NCI-H2081 treated with DMSO at 0.1 percent for 48 hours (cell line): ENCODE measurements around the gene CAMK2B.

Source experiments
- DNase-seq: peaks from one replicate; lab custom pipeline; 2025; lab: John Stamatoyannopoulos, UW

Gene CAMK2B

GRCh38 chr7:44256459-44256858 is 68.9 kb downstream of the CAMK2B start:
- DNase-seq = no peak

GRCh38 chr7:44251881-44252280 is 73.5 kb downstream of the CAMK2B start:
- DNase-seq = no peak

GRCh38 chr7:44251269-44251668 is 74.1 kb downstream of the CAMK2B start:
- no peak for DNase-seq

- DNase-seq = no peak
Measured at GRCh38 chr7:44249639-44250234, 75.7 kb downstream of the CAMK2B start.

- no peak for DNase-seq
Measured at GRCh38 chr7:44247868-44248651, 77.3 kb downstream of the CAMK2B start.

- no peak for DNase-seq
Measured at GRCh38 chr7:44246396-44247113, 78.8 kb downstream of the CAMK2B start.

- no peak for DNase-seq
Measured at GRCh38 chr7:44244282-44244681, 81.1 kb downstream of the CAMK2B start.

- no peak for DNase-seq
Measured at GRCh38 chr7:44242091-44242490, 83.3 kb downstream of the CAMK2B start.

- DNase-seq = peak; percentile 39
Measured at GRCh38 chr7:44240983-44241510, 84.3 kb downstream of the CAMK2B start.

- DNase-seq = no peak
Measured at GRCh38 chr7:44240376-44240775, 85.0 kb downstream of the CAMK2B start.

- DNase-seq = no peak
Measured at GRCh38 chr7:44239361-44239760, 86.0 kb downstream of the CAMK2B start.

GRCh38 chr7:44238116-44238695 is 87.2 kb downstream of the CAMK2B start:
- DNase-seq = no peak

- no peak for DNase-seq
Measured at GRCh38 chr7:44237696-44238095, 87.7 kb downstream of the CAMK2B start.

GRCh38 chr7:44236333-44236728 is 89.1 kb downstream of the CAMK2B start:
- DNase-seq = no peak

GRCh38 chr7:44235582-44236332 is 89.6 kb downstream of the CAMK2B start:
- DNase-seq = no peak

- no peak for DNase-seq
Measured at GRCh38 chr7:44235066-44235465, 90.3 kb downstream of the CAMK2B start.

- no peak for DNase-seq
Measured at GRCh38 chr7:44232901-44233715, 92.3 kb downstream of the CAMK2B start.

- DNase-seq = no peak
Measured at GRCh38 chr7:44232396-44232795, 93.0 kb downstream of the CAMK2B start.

GRCh38 chr7:44231088-44231487 is 94.3 kb downstream of the CAMK2B start:
- DNase-seq = no peak

GRCh38 chr7:44230286-44230685 is 95.1 kb downstream of the CAMK2B start:
- no peak for DNase-seq
